HG03064 (cell line): ENCODE results near the gene HYLS1.
"Not testable (repeated sequence)": the region's sequence is repeated elsewhere in the genome, so short reads cannot be mapped to it uniquely, and the experiment has no call there.

Experiments
- ATAC-seq: cut with Tn5 transposase; IDR thresholded peaks from one replicate; pipeline ENCODE4 v1.9.1; 2021; ENCODE audit warnings: low read depth; ENCODE audit not compliant: unreplicated experiment

Gene HYLS1

DNA sequence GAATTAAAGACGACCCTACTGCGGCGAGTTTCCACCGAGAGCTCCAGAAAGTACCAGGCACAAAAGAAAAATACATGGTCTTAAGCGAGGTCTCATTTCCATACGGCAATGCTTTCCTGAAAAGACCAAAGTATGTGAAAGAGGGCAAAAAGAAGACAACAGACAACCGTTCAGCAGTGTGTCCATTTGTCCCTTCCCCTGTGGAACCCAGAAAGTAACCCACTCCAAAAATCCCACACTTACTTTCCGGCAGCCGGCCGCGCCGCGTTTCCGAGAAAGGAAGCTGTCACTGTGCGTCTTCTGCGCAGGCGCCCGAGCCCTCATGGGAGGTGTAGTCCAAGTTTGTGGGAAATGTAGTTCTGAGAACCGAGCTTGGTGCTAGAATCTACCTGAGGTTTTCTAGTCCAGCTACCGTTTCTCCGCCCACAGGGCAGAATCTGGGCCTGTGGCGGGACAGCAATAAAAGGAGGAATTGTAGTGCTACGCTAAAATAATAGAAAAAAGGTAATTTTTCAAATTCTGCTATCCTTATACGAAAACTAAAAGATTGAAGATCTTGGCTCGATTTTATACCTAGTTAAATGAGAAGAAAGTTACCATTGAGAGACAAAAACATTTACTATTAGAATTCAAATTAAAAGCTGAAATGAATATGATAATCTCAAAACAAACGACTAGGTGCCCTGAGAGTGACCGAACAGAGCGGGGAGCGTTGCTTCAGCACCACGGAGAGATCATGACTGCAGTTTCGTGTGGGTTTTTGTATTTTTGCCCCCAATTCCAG, 15.7 kb downstream of the HYLS1 start, which contains the start of gene PUS3:
Gene PUS3, minus strand, starts transcription at position 280 of the 784 bp plus-strand sequence. CDS start 6,922 bp downstream, outside the sequence.
- ATAC-seq: peak; percentile 94

GRCh38 chr11:125903711-125904659, 16.5 kb downstream of the HYLS1 start, which contains the start of gene DDX25:
DDX25 (plus strand) TSS chr11:125904508; CDS start chr11:125904518, 10 bp downstream.
- no peak for ATAC-seq

DNA sequence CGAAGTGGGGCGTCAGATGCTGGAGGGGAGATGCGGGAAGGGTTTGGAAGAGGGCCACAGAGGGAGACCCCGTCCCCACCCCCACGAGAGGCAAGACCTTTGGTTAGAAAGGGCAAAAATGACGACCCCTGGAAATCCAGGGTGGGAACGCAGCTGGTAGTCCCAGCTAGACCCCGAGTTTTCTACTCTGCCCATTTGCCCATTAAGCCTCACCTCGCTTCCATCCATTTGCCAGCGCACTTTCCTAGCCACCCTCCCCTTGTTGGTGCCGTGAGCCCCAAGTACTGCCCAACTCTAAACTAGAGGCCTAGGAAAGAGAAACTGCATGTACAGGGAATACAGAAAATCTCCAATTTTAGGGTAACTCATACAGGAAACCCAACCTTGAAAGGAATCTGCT, 17.2 kb downstream of the HYLS1 start:
- ATAC-seq: no peak

DNA sequence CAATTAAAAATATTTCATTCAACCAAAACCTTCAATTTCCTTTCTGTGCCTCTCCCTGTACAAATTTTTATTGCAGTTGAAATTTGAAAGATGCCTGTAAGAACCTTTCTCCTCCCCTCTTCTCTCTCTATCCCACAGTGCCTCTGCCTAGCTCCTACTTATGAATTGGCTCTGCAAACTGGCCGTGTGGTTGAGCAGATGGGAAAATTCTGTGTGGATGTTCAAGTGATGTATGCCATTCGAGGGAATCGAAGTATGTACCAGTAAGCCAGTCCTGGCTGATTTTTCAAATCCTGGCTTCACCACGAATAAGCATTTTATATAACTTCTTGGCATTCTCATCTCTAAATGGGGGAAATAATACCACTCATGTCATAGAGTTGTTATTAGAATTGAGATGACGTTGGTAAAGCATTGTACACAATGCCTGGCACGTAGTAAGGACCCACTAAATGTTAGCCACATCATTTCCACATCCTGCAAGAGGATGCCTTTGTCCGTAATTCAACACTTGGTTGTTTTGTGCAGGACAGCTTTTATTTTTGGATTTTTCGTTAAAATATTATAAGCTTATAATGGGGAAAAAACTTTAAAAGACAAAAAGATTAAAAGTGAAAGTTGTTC, 22.9 kb downstream of the HYLS1 start:
- no peak for ATAC-seq

GRCh38 chr11:125914601-125915000, 27.1 kb downstream of the HYLS1 start:
- not testable (repeated sequence) for ATAC-seq

DNA sequence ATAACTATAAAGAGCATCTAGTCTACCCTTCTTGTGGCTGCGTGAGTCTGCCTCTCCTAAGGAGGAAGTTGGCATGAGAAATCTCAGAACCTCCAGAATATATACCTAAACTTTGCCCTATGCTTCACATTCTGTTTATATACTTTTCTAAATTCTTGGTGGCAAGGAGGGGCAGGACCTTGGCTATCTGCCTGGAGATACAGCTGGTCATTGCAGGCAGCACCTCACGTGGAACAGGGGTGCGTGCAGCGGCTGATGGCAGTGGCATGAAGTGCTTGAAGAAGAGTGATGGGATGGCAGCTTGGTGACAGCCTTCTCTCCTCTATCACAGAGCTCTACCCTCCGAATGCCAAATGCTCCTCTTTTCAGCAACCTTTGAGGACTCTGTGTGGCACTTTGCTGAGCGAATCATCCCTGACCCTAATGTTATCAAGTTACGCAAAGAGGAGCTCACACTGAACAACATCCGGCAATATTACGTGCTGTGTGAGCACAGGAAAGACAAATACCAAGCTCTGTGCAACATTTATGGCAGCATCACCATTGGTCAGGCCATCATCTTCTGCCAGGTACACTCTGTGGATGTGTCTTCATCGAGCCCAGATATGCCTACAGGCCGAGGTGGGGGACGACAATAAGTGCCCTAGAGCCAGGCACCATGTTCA, 29.3 kb downstream of the HYLS1 start:
- no peak for ATAC-seq

DNA sequence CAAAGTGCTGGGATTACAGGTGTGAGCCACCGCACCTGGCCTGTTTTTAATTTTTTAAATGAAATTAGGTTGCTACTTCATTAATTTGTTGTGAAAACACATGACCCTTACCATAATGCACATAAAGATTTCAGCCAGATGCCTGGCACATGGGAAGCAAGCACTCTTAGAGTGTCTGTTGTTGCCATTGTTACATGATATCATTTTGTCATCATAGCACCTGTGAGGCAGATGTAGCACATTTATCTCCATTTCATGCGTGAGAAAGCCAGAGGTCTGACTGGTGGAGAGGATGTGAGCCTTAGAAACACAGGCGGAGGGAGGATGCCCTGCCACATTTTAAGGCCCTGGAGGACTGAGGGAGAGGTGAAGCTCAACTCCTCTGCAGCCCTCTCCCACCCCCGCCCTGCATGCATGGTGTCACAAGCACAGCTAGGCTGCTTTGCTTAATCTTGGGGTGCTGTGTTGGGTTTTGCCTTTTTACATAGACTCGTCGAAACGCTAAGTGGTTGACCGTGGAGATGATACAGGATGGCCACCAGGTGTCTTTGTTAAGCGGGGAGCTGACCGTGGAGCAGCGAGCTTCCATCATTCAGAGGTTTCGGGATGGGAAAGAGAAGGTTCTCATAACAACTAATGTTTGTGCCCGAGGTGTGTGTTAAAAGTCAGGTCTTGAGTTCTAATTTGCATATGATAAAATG, 30.8 kb downstream of the HYLS1 start:
- no peak for ATAC-seq

- ATAC-seq: no peak
These were observed 33.6 kb downstream of the HYLS1 start for GRCh38 chr11:125921042-125921441.

- no peak for ATAC-seq
These were observed 34.7 kb downstream of the HYLS1 start for GRCh38 chr11:125922156-125922555.

GRCh38 chr11:125923012-125923579, 35.6 kb downstream of the HYLS1 start:
- no peak for ATAC-seq

GRCh38 chr11:125923633-125924032, 36.2 kb downstream of the HYLS1 start:
- no peak for ATAC-seq

- ATAC-seq: no peak
These were observed 37.0 kb downstream of the HYLS1 start for GRCh38 chr11:125924384-125925007.

DNA sequence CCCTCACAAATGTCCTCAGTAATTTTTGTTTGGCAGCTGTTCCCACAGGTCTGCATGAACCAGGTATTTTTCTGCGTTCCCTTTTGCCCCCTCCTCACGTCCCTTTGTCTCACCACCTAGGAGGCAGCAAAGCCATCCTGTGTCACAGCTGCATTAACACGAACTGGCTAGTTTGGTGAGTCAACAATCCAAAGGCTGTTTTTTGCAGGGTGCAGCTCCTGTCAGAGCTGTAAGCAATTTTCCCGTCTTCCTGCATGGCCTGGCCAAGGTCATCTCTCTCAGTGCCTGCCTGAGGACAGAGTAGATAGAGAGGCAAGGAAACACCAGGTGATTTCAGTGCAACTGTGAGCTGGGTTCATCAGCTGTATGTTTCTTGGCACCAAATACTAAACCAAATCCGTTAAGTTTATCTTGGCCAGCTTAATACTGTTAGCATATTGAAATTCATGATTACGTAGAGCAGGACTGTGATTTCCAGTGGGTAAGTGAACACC, 37.8 kb downstream of the HYLS1 start:
- ATAC-seq: no peak

- no peak for ATAC-seq
These were observed 38.3 kb downstream of the HYLS1 start for GRCh38 chr11:125925804-125926203.

DNA sequence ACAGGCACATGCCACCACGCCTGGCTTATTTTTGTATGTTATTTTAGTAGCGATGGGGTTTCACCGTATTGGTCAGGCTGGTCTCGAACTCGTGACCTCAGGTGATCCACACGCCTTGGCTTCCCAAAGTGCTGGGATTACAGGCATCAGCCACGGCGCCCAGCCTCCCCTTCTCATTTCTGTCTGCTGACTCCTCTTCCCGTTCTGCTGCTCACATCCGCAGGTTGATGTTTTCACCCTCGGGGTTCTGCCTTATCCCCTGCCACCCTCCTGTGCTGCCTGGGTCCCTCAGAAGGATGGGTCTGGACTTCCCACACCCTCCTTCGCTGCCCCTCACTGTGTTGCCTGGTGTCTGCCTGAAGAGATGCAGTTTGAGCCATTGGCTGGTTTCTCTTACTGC, 39.2 kb downstream of the HYLS1 start:
- no peak for ATAC-seq

DNA sequence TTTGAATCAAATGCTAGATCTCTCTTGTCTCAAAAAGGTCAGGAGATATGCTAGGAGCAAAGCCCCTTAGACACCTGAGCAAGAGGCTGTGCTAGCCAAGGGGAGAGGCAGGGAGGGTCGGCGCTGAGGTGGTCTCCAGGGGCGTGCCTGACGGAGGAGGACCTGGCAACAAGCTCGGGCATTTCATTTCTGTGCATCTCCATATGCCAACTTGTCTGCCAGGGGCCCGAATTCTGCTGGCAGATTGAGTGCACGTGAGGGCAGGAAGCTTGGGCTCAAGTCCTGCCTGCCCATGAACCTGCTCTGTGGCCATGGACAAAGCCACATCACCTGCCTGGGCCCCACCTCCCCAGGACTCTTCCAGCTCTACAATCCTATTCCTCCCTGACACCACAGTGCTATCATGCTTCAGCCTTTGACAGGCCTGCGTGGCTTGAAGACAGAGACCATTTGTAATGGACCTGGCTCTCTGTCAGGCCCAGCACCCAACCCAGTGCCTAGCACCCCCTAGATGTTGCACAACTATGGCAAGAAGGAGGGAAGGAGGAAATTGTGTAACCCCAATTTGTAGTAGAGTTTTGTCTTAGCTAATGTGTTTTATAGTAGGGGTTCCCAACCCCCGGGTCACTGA, 42.1 kb downstream of the HYLS1 start:
- no peak for ATAC-seq

GRCh38 chr11:125930076-125930450, 42.6 kb downstream of the HYLS1 start:
- ATAC-seq: no peak

DNA sequence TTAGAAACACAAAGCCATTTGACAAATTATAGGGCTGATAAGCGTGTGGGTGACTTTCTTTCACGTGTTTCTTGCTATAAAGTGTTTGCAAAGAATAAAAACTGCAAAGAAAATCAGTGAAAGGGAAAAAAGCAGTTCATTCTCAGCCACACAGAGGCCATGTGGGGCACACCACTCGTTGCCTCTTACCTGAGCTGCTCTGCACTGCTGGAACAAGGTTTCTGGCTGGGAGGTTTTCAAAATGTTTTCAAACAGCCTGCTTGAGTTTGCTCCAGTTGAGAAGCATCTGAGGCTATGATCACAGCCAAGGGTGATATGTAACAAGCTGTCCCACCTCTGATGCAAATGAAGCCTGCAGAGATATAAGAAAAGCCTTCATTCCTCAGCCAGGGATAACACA, 43.6 kb downstream of the HYLS1 start:
- no peak for ATAC-seq
